H9 (cell line): ENCODE measurements around the gene F7. TPM values are rescaled to one million over a fixed set of nuclear protein-coding genes. Genes with fewer than 3 reads are reported as not detected.
A peak's percentile ranks its signal among the peaks of the same experiment; 100 is the strongest.

ENCODE experiments used
- DNase-seq: peaks from one replicate; pipeline ENCODE4 v3.0.0-alpha.2; 2017
- H2AFZ ChIP-seq: one replicate; pipeline ENCODE4 v1.6.1; 2013; ENCODE audit warnings: mild to moderate bottlenecking, low read length, control low read depth, moderate library complexity
- H2AK5ac ChIP-seq: 2 replicates; pipeline ENCODE4 v1.6.1; 2013; ENCODE audit warnings: low read length, control low read depth, mixed read lengths; ENCODE audit not compliant: insufficient read length
- H2BK120ac ChIP-seq: one replicate; pipeline ENCODE4 v1.6.1; 2013; ENCODE audit warnings: low read depth, mild to moderate bottlenecking, low read length, control low read depth, inconsistent platforms; ENCODE audit not compliant: poor library complexity, severe bottlenecking
- H2BK12ac ChIP-seq: 2 replicates; pipeline ENCODE4 v1.6.1; 2013; ENCODE audit warnings: low read length, control low read depth, mixed read lengths, low read depth; ENCODE audit not compliant: insufficient read length
- H2BK15ac ChIP-seq: 2 replicates; pipeline ENCODE4 v1.6.1; 2013; ENCODE audit warnings: low read depth, low read length, control low read depth
- H2BK20ac ChIP-seq: one replicate; pipeline ENCODE4 v1.6.1; 2013; ENCODE audit warnings: low read depth, mild to moderate bottlenecking, low read length, control low read depth, inconsistent platforms; ENCODE audit not compliant: poor library complexity, severe bottlenecking
- H2BK5ac ChIP-seq: 2 replicates; pipeline ENCODE4 v1.6.1; 2013; ENCODE audit warnings: low read length, control low read depth, mixed read lengths; ENCODE audit not compliant: insufficient read length
- H3K14ac ChIP-seq: 2 replicates; pipeline ENCODE4 v1.6.1; 2013; ENCODE audit warnings: low read length, control low read depth; ENCODE audit not compliant: insufficient read depth
- H3K18ac ChIP-seq: 2 replicates; pipeline ENCODE4 v1.6.1; 2013; ENCODE audit warnings: low read depth, mild to moderate bottlenecking, mixed read lengths, low read length, control low read depth; ENCODE audit not compliant: insufficient read length
- H3K23ac ChIP-seq: 2 replicates; pipeline ENCODE4 v1.6.1; 2013; ENCODE audit warnings: low read length, control low read depth, mixed read lengths, low read depth; ENCODE audit not compliant: insufficient read length
- H3K23me2 ChIP-seq: 2 replicates; pipeline ENCODE4 v1.6.1; 2013; ENCODE audit warnings: low read depth, mild to moderate bottlenecking, mixed read lengths, low read length, control low read depth; ENCODE audit not compliant: insufficient read length, poor library complexity, severe bottlenecking
- H3K27ac ChIP-seq: 2 replicates; pipeline ENCODE4 v1.5.1; 2013; ENCODE audit warnings: low read length, control low read depth, mixed read lengths, low read depth; ENCODE audit not compliant: insufficient read length
- H3K27me3 ChIP-seq: 2 replicates; pipeline ENCODE4 v1.6.1; 2013; ENCODE audit warnings: low read length, control low read depth, inconsistent platforms; ENCODE audit not compliant: insufficient read depth
- H3K4ac ChIP-seq: 2 replicates; pipeline ENCODE4 v1.6.1; 2013; ENCODE audit warnings: low read depth, mild to moderate bottlenecking, control low read depth, inconsistent platforms, low read length, moderate library complexity
- H3K4me1 ChIP-seq: 2 replicates; pipeline ENCODE4 v1.6.1; 2013; ENCODE audit warnings: low read length, control low read depth, inconsistent platforms; ENCODE audit not compliant: insufficient read depth
- H3K4me2 ChIP-seq: 2 replicates; pipeline ENCODE4 v1.6.1; 2013; ENCODE audit warnings: low read length, control low read depth, mixed read lengths; ENCODE audit not compliant: insufficient read length, insufficient read depth
- H3K56ac ChIP-seq: 2 replicates; pipeline ENCODE4 v1.6.1; 2013; ENCODE audit warnings: low read depth, mild to moderate bottlenecking, mixed read lengths, low read length, control low read depth; ENCODE audit not compliant: insufficient read length
- H3K79me1 ChIP-seq: 2 replicates; pipeline ENCODE4 v1.6.1; 2013; ENCODE audit warnings: low read depth, mild to moderate bottlenecking, moderate library complexity, low read length, control low read depth, inconsistent platforms; ENCODE audit not compliant: insufficient read depth, poor library complexity, severe bottlenecking
- H3K79me2 ChIP-seq: 2 replicates; pipeline ENCODE4 v1.6.1; 2013; ENCODE audit warnings: low read length, control low read depth, inconsistent platforms; ENCODE audit not compliant: insufficient read depth
- H3K9ac ChIP-seq: 2 replicates; pipeline ENCODE4 v1.6.1; 2013; ENCODE audit warnings: low read length, control low read depth, mixed read lengths; ENCODE audit not compliant: insufficient read length; ENCODE audit errors: extremely low read depth
- H3K9me3 ChIP-seq: one replicate; pipeline ENCODE4 v1.6.1; 2013; ENCODE audit warnings: low read depth, low read length, inconsistent platforms; ENCODE audit not compliant: control insufficient read depth
- H3T11ph ChIP-seq: one replicate; pipeline ENCODE4 v1.6.1; 2013; ENCODE audit warnings: mild to moderate bottlenecking, low read length, control low read depth, inconsistent platforms
- H4K20me1 ChIP-seq: one replicate; pipeline ENCODE4 v1.6.1; 2013; ENCODE audit not compliant: control insufficient read depth, insufficient read length, insufficient read depth
- H4K5ac ChIP-seq: 2 replicates; pipeline ENCODE4 v1.6.1; 2013; ENCODE audit warnings: low read depth, mild to moderate bottlenecking, mixed read lengths, low read length, control low read depth; ENCODE audit not compliant: insufficient read length
- H4K8ac ChIP-seq: replicated peaks from 2 replicates; pipeline ENCODE4 v1.6.1; 2013; ENCODE audit warnings: low read length, control low read depth, mixed read lengths, low read depth; ENCODE audit not compliant: insufficient read length
- H4K91ac ChIP-seq: 2 replicates; pipeline ENCODE4 v1.6.1; 2013; ENCODE audit warnings: low read depth, mild to moderate bottlenecking, moderate library complexity, mixed read lengths, low read length, control low read depth; ENCODE audit not compliant: insufficient read length
- H3K27ac Mint-ChIP-seq, 3 experiments: 2 replicates in 2 of 3; 3 replicates in 1 of 3; pipeline ENCODE4 v1.8.0; 2020 to 2021; ENCODE audit warnings: mixed read lengths in 3 of 3, mild to moderate bottlenecking in 1 of 3, moderate library complexity in 1 of 3
- H3K27me3 Mint-ChIP-seq: 2 replicates; pipeline ENCODE4 v1.8.0; 2021; ENCODE audit warnings: low read depth, mild to moderate bottlenecking, moderate library complexity, mixed read lengths
- H3K36me3 Mint-ChIP-seq, 3 experiments: 2 replicates in 2 of 3; 3 replicates in 1 of 3; pipeline ENCODE4 v1.8.0; 2020 to 2021; ENCODE audit warnings: low read depth in 3 of 3, mixed read lengths in 3 of 3; ENCODE audit not compliant: insufficient read depth in 1 of 3
- H3K4me1 Mint-ChIP-seq, 2 experiments: 2 replicates each; pipeline ENCODE4 v1.8.0; 2020; ENCODE audit warnings: mixed read lengths in 2 of 2
- H3K4me3 Mint-ChIP-seq, 2 experiments: 2 replicates in 1 of 2; 3 replicates in 1 of 2; pipeline ENCODE4 v1.8.0; 2020 to 2021; ENCODE audit warnings: mild to moderate bottlenecking in 2 of 2, mixed read lengths in 2 of 2, moderate library complexity in 1 of 2
- H3K9me3 Mint-ChIP-seq, 2 experiments: 2 replicates in 1 of 2; 3 replicates in 1 of 2; pipeline ENCODE4 v1.8.0; 2020; ENCODE audit warnings: mild to moderate bottlenecking in 2 of 2, mixed read lengths in 2 of 2, moderate library complexity in 1 of 2
- WGBS: extraction: QIAGEN DNeasy Blood & Tissue Kit; methylation state at CpG from one replicate; pipeline ENCODE4 v1.1.7; 2013; ENCODE audit warnings: missing lambda C conversion rate, low lambda C conversion rate, mixed read lengths; ENCODE audit not compliant: insufficient read length; ENCODE audit errors: extremely low coverage; 5-methylcytosine and 5-hydroxymethylcytosine counted together
- total RNA-seq: library from RNA; stranded (reverse); gene quantifications from 2 replicates; pipeline ENCODE4 v1.2.1, GENCODE V29; 2021
- TF ChIP-seq, protein P1 (sequence below): fragments of 200-600 bp; sonication (generic); conservative IDR thresholded peaks from 3 replicates; pipeline ENCODE4 v1.8.0; 2021; ENCODE audit warnings: antibody characterized with exemption, mild to moderate bottlenecking

F7 gene
- total RNA-seq, 1 experiment from 2014 or later, result 0.81 TPM

GRCh38 chr13:113083402-113084061, 22.1 kb upstream of the F7 start:
- H3K9ac ChIP-seq, result no peak overlapping the region

More at GRCh38 chr13:113083402-113084061, 22.1 kb upstream of the F7 start:
- Histone ChIP-seq H3T11ph (no peak overlapping the region), H3K18ac (no peak overlapping the region), H2AK5ac (no peak overlapping the region), H2BK15ac (no peak overlapping the region), H3K4me2 (no peak overlapping the region), H3K9me3 (no peaks in the 10 kb centered on the region), H3K23ac (no peak overlapping the region), H2BK12ac (no peak overlapping the region), H3K27me3 (no peaks in the 10 kb centered on the region), H3K23me2 (no peaks in the 10 kb centered on the region), H3K79me1 (no peaks in the 10 kb centered on the region), H3K4me1 (no peaks in the 10 kb centered on the region), H2BK20ac (no peak overlapping the region), H3K4ac (no peak overlapping the region), H3K56ac (no peak overlapping the region), H4K20me1 (no peaks in the 10 kb centered on the region), H4K5ac (no peak overlapping the region), H2BK5ac (no peak overlapping the region), H4K8ac (no peak overlapping the region), H2BK120ac (no peak overlapping the region), H3K27ac (no peak overlapping the region), H2AFZ (no peak overlapping the region), H3K79me2 (no peaks in the 10 kb centered on the region), H4K91ac (no peak overlapping the region), H3K14ac (no peak overlapping the region)
- Mint-ChIP-seq H3K27me3 (no peaks in the 10 kb centered on the region), H3K27ac (peak overlapping the region in 1 of 3 experiments; percentile 56; a peak in 1 of 7 replicates), H3K4me1 (no peaks in the 10 kb centered on the region), H3K9me3 (no peaks in the 10 kb centered on the region), H3K36me3 (peaks cover 0 to 5% (median 3%) of the 10 kb centered on the region in 3 experiments; a peak in 2 of 7 replicates), H3K4me3 (no peak overlapping the region)
- no peak for DNase-seq
- no CpG with 5 or more reads among the region's 18 CpGs for WGBS
- TF ChIP-seq, protein P1, sequence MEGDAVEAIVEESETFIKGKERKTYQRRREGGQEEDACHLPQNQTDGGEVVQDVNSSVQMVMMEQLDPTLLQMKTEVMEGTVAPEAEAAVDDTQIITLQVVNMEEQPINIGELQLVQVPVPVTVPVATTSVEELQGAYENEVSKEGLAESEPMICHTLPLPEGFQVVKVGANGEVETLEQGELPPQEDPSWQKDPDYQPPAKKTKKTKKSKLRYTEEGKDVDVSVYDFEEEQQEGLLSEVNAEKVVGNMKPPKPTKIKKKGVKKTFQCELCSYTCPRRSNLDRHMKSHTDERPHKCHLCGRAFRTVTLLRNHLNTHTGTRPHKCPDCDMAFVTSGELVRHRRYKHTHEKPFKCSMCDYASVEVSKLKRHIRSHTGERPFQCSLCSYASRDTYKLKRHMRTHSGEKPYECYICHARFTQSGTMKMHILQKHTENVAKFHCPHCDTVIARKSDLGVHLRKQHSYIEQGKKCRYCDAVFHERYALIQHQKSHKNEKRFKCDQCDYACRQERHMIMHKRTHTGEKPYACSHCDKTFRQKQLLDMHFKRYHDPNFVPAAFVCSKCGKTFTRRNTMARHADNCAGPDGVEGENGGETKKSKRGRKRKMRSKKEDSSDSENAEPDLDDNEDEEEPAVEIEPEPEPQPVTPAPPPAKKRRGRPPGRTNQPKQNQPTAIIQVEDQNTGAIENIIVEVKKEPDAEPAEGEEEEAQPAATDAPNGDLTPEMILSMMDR, result no peak
